B cell (primary cell): ENCODE results near the gene BORA. TPM values are rescaled to one million over a fixed set of nuclear protein-coding genes. Genes with fewer than 3 reads are reported as not detected.

Experiments used
- ATAC-seq: fragments of 200-7000 bp; cut with Tn5 transposase; one replicate; pipeline ENCODE4 v1.10.0; 2021; ENCODE audit warnings: low read depth, mild to moderate bottlenecking, moderate number of reproducible peaks, moderate library complexity
- CTCF ChIA-PET: fragments of 350-600 bp; sonication (Branson Sonifier 250); formaldehyde crosslinking; loops from one replicate; lab custom pipeline; 2021; ENCODE audit warnings: antibody characterized with exemption, inconsistent platforms; lab: Charles Lee
- POLR2A ChIA-PET: fragments of 350-600 bp; sonication (Branson Sonifier 250); formaldehyde crosslinking; loops from one replicate; lab custom pipeline; 2021; ENCODE audit warnings: antibody characterized with exemption; lab: Charles Lee
- DNase-seq: peaks from one replicate; pipeline ENCODE4 v3.0.0; 2013
- H2AFZ ChIP-seq: 2 replicates; pipeline ENCODE4 v1.6.1; 2012; ENCODE audit warnings: mild to moderate bottlenecking, low read depth, low read length; ENCODE audit not compliant: insufficient read depth, poor library complexity, severe bottlenecking
- H3K27ac ChIP-seq, 2 donors: 1 replicate in 1 of 2; 2 replicates in 1 of 2; pipeline ENCODE4 v1.5.1; 2012 to 2013; ENCODE audit warnings: low read length in 2 of 2, mild to moderate bottlenecking in 2 of 2, moderate library complexity in 1 of 2
- H3K27me3 ChIP-seq, 4 experiments: fragments of 200-600 bp in 1 of 4; sonication (generic) in 1 of 4; replicated peaks in 1 of 4; 1 replicate in 2 of 4; 2 replicates in 2 of 4; pipeline versions ENCODE4 v1.6.1 to v1.7.0; 2013 to 2016; ENCODE audit warnings: low read length in 3 of 4, mild to moderate bottlenecking in 2 of 4, mixed read lengths in 1 of 4, moderate library complexity in 1 of 4; ENCODE audit not compliant: insufficient read depth in 4 of 4, control insufficient read depth in 3 of 4; ENCODE audit errors: control extremely low read depth in 1 of 4
- H3K36me3 ChIP-seq, 2 experiments: replicated peaks in 1 of 2; 1 replicate in 1 of 2; 2 replicates in 1 of 2; pipeline versions ENCODE4 v1.6.1 to v1.7.1; 2013; ENCODE audit warnings: low read length in 1 of 2; ENCODE audit not compliant: insufficient read depth in 2 of 2, control insufficient read depth in 1 of 2; ENCODE audit errors: control extremely low read depth in 1 of 2, extremely low read depth in 1 of 2
- H3K4me1 ChIP-seq, 2 donors: fragments of 200-600 bp in 1 of 2; sonication (generic) in 1 of 2; 1 replicate in 1 of 2; 2 replicates in 1 of 2; pipeline versions ENCODE4 v1.5.1 to v1.6.1; 2013 to 2017; ENCODE audit warnings: low read length in 2 of 2; ENCODE audit not compliant: control insufficient read depth in 2 of 2, insufficient read depth in 2 of 2
- H3K4me2 ChIP-seq: replicated peaks from 2 replicates; pipeline ENCODE3; 2012; ENCODE audit warnings: mild to moderate bottlenecking, low read depth, low read length; ENCODE audit not compliant: poor library complexity, severe bottlenecking
- H3K4me3 ChIP-seq, 5 experiments: fragments of 200-600 bp in 1 of 5; sonication (generic) in 1 of 5; 1 replicate in 3 of 5; 2 replicates in 2 of 5; pipeline versions ENCODE4 v1.5.1 to v1.7.0; 2011 to 2016; ENCODE audit warnings: low read length in 4 of 5, mild to moderate bottlenecking in 4 of 5, low read depth in 2 of 5, control low read depth in 1 of 5, moderate library complexity in 1 of 5; ENCODE audit not compliant: insufficient read depth in 1 of 5; ENCODE audit errors: control extremely low read depth in 1 of 5, extremely low read depth in 1 of 5
- H3K79me2 ChIP-seq: fragments of 200-600 bp; sonication (generic); one replicate; pipeline ENCODE4 v1.6.0; 2016; ENCODE audit warnings: low read length; ENCODE audit not compliant: control insufficient read depth, insufficient read depth
- H3K9ac ChIP-seq: fragments of 200-600 bp; sonication (generic); 2 replicates; pipeline ENCODE4 v1.6.1; 2017; ENCODE audit warnings: mild to moderate bottlenecking, low read length, moderate library complexity
- H3K9me3 ChIP-seq, 3 donors: one replicate each; pipeline versions ENCODE4 v1.6.1 to v1.7.1; 2013; ENCODE audit warnings: low read length in 2 of 3; ENCODE audit not compliant: control insufficient read depth in 2 of 3, insufficient read depth in 1 of 3; ENCODE audit errors: control extremely low read depth in 1 of 3
- H4K20me1 ChIP-seq: 2 replicates; pipeline ENCODE4 v1.6.0; 2012; ENCODE audit warnings: mild to moderate bottlenecking, low read length; ENCODE audit not compliant: insufficient read depth, control insufficient read depth, poor library complexity, severe bottlenecking
- H3K27ac Mint-ChIP-seq: one replicate; pipeline ENCODE4 v1.8.0; 2021; ENCODE audit warnings: mixed read lengths
- H3K27me3 Mint-ChIP-seq: one replicate; pipeline ENCODE4 v1.8.0; 2021; ENCODE audit warnings: mixed read lengths
- H3K4me1 Mint-ChIP-seq: one replicate; pipeline ENCODE4 v1.8.0; 2021; ENCODE audit warnings: mixed read lengths
- H3K4me3 Mint-ChIP-seq: one replicate; pipeline ENCODE4 v1.8.0; 2021; ENCODE audit warnings: mixed read lengths
- H3K9me3 Mint-ChIP-seq: one replicate; pipeline ENCODE4 v1.8.0; 2022; ENCODE audit warnings: mixed read lengths; ENCODE audit not compliant: insufficient read depth
- EZH2 ChIP-seq: IDR thresholded peaks from 2 replicates; pipeline ENCODE4 v1.6.1; 2012; ENCODE audit warnings: borderline replicate concordance, low read depth, mild to moderate bottlenecking, moderate library complexity, low read length; ENCODE audit not compliant: insufficient read depth, poor library complexity, severe bottlenecking
- WGBS: methylation state at CpG from one replicate; pipeline ENCODE4 v1.1.5; 2013; ENCODE audit warnings: missing lambda C conversion rate; ENCODE audit not compliant: insufficient coverage; 5-methylcytosine and 5-hydroxymethylcytosine counted together
- intact Hi-C: fragments of 100-400 bp; cut with micrococcal nuclease; formaldehyde crosslinking; loops from one replicate; pipeline ENCODE4 v1.10.0; 2022
- polyA plus RNA-seq: library from polyadenylated mRNA; depleted of rRNA; stranded (reverse); fragments of >200 nt; gene quantifications from 2 replicates; pipeline ENCODE4 v1.2.3, GENCODE V29; 2012
- total RNA-seq, 2 donors: library from RNA; stranded (reverse); fragments of 120-200 nt in 1 of 2; gene quantifications; 1 replicate in 1 of 2; 2 replicates in 1 of 2; pipeline versions ENCODE4 v1.2.3 to v1.2.4, GENCODE V29; 2013 to 2022
- TF ChIP-seq, protein P1 (sequence below): fragments of 200-600 bp; IDR thresholded peaks from one replicate; pipeline ENCODE4 v1.8.0; 2022; ENCODE audit warnings: antibody characterized with exemption, mild to moderate bottlenecking

The BORA gene
- total and polyA plus RNA-seq, 2 donors (not counting 1 experiment from before 2014, with no cell fraction given): 4.8 to 7.2 TPM

DNA sequence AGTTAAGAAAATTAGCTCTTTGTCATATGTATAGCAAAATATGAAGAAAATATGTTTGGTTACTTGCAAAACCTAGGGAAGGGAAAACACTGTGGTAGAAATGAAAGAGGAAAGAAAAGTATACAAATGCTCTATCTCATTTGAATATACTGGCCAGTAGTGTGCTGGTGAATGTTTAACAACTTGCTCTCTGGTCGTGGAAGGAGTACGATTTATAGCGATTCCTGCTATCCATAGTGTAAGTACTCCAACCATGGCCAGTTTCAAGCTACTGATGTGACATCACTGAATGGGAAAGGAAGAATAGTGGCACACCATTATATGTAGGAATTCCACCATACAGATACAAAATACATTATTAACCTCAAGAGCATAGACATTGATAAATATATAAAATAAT is 9.3 kb downstream of the BORA start:
- peaks cover 12% of the 10 kb centered on the region for H3K79me2 ChIP-seq

DNA sequence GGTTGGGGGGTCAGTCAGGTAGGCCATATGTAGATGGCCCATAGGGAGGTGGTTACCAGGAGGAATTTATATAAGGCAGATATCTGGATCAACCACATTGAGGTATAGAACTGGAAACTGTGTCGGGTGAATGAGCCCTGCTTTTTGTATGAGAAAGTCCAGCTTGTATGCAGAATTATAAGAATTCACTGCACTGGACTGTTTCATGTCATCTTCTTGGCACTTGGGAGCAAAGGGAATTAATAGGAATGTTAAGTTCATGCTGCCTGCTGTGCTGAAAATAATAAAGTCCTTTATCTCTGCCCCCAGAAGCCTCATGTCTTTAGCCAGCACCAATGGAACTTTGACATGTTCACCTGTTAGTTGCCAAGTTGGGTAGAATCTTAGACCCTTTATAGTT is 12.3 kb downstream of the BORA start:
- no peaks in the 10 kb centered on the region for H3K9me3 ChIP-seq
- H3K4me1 Mint-ChIP-seq: no peaks in the 10 kb centered on the region
- no peak overlapping the region for H2AFZ ChIP-seq
- peaks cover 8% of the 10 kb centered on the region for H3K79me2 ChIP-seq
- H3K27me3 ChIP-seq: no peaks in the 10 kb centered on the region
- no peak overlapping the region for H3K27ac Mint-ChIP-seq
- no peaks in the 10 kb centered on the region for H3K27me3 Mint-ChIP-seq
- WGBS: 90% methylated on average over 1 of the region's 1 CpG
- CTCF ChIA-PET: no interaction called here
- DNase-seq: no peak
- no peak overlapping the region for H3K9ac ChIP-seq
- ATAC-seq: no peak
- no peaks in the 10 kb centered on the region for H4K20me1 ChIP-seq
- no peaks in the 10 kb centered on the region for H3K9me3 Mint-ChIP-seq
- POLR2A ChIA-PET: no interaction called here
- no peak for TF ChIP-seq EZH2
- TF ChIP-seq, protein P1, sequence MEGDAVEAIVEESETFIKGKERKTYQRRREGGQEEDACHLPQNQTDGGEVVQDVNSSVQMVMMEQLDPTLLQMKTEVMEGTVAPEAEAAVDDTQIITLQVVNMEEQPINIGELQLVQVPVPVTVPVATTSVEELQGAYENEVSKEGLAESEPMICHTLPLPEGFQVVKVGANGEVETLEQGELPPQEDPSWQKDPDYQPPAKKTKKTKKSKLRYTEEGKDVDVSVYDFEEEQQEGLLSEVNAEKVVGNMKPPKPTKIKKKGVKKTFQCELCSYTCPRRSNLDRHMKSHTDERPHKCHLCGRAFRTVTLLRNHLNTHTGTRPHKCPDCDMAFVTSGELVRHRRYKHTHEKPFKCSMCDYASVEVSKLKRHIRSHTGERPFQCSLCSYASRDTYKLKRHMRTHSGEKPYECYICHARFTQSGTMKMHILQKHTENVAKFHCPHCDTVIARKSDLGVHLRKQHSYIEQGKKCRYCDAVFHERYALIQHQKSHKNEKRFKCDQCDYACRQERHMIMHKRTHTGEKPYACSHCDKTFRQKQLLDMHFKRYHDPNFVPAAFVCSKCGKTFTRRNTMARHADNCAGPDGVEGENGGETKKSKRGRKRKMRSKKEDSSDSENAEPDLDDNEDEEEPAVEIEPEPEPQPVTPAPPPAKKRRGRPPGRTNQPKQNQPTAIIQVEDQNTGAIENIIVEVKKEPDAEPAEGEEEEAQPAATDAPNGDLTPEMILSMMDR: no peak
- H3K27ac ChIP-seq: no peak overlapping the region
- peaks cover 14% of the 10 kb centered on the region in 2 experiments for H3K36me3 ChIP-seq
- no peak overlapping the region for H3K4me2 ChIP-seq
- H3K4me1 ChIP-seq: no peaks in the 10 kb centered on the region
- no peak overlapping the region for H3K4me3 ChIP-seq
- H3K4me3 Mint-ChIP-seq: no peak overlapping the region
- intact Hi-C loops: no loop called here

More for the DNA sequence above, 9.3 kb downstream of the BORA start:
- WGBS: 100% methylated on average over 2 of the region's 3 CpGs
- H3K9me3 Mint-ChIP-seq: no peaks in the 10 kb centered on the region
- H3K27ac Mint-ChIP-seq: no peak overlapping the region
- no peaks in the 10 kb centered on the region for H3K27me3 Mint-ChIP-seq
- CTCF ChIA-PET: no interaction called here
- no peak for ATAC-seq
- TF ChIP-seq, protein P1: no peak
- TF ChIP-seq EZH2: no peak
- H4K20me1 ChIP-seq: no peaks in the 10 kb centered on the region
- no peak overlapping the region for H3K4me3 ChIP-seq
- H3K36me3 ChIP-seq: peaks cover 19 to 28% of the 10 kb centered on the region in 2 experiments
- POLR2A ChIA-PET: no interaction called here
- H3K4me1 ChIP-seq: no peaks in the 10 kb centered on the region
- no peak for DNase-seq
- intact Hi-C loops: no loop called here
- no peak overlapping the region for H3K4me2 ChIP-seq
- no peak overlapping the region for H3K9ac ChIP-seq
- H3K27me3 ChIP-seq: no peaks in the 10 kb centered on the region
- no peak overlapping the region for H3K27ac ChIP-seq
- no peaks in the 10 kb centered on the region for H3K4me1 Mint-ChIP-seq
- H3K4me3 Mint-ChIP-seq: no peak overlapping the region
- H2AFZ ChIP-seq: no peak overlapping the region
- no peaks in the 10 kb centered on the region for H3K9me3 ChIP-seq
